ENCODE measurements around the gene BRWD1. TPM values are rescaled to one million over a fixed set of nuclear protein-coding genes. Genes with fewer than 3 reads are reported as not detected.

Gene BRWD1
- total RNA-seq, 1 experiment from 2014 or later = 53.3 TPM

GRCh38 chr21:39332175-39332574 is 18.7 kb upstream of the BRWD1 start (continued):
- TF ChIP-seq ARID4B (CRISPR knock-in tag; IDR thresholded peaks at IDR 0.05; ENCODE audit: borderline replicate concordance) (no peak), NFYB (CRISPR knock-in tag; conservative IDR thresholded peaks at IDR 0.05; ENCODE audit: low read depth) (no peak), NR1H2 (CRISPR knock-in tag; IDR thresholded peaks at IDR 0.05) (no peak), PRDM15 (CRISPR knock-in tag; IDR thresholded peaks at IDR 0.05) (no peak), ZBTB21 (CRISPR knock-in tag; IDR thresholded peaks at IDR 0.05; ENCODE audit: borderline replicate concordance) (no peak), GABPB1 (CRISPR knock-in tag; IDR thresholded peaks at IDR 0.05) (no peak), MAX (CRISPR knock-in tag; IDR thresholded peaks at IDR 0.05) (no peak), NFATC4 (CRISPR knock-in tag; IDR thresholded peaks at IDR 0.05) (no peak)

- TF ChIP-seq ESRRA (CRISPR knock-in tag; IDR thresholded peaks at IDR 0.05; ENCODE audit: borderline replicate concordance) (no peak), CBFB (CRISPR knock-in tag; IDR thresholded peaks at IDR 0.05; ENCODE audit: low read depth) (no peak), SMAD4 (CRISPR knock-in tag; IDR thresholded peaks at IDR 0.05) (no peak), AFF4 (CRISPR knock-in tag; IDR thresholded peaks at IDR 0.05; ENCODE audit: borderline replicate concordance) (no peak)
- H3K36me3 Mint-ChIP-seq = no peaks in the 10 kb centered on the region
- DNase-seq (ENCODE audit: low spot score) (no peak), ATAC-seq (no peak)
- H3K4me3 Mint-ChIP-seq = no peak overlapping the region
- peaks cover 5% of the 10 kb centered on the region for H3K9me3 Mint-ChIP-seq
- ChIA-PET CTCF (no interaction called here), POLR2A (no interaction called here)
- H3K4me1 Mint-ChIP-seq = peaks cover 15% of the 10 kb centered on the region
- no peak overlapping the region for H3K27ac Mint-ChIP-seq
- H3K27me3 Mint-ChIP-seq (ENCODE audit: low read depth) = no peaks in the 10 kb centered on the region; the same call in 1 of the 2 replicates
Observed at GRCh38 chr21:39330001-39330400, 16.6 kb upstream of the BRWD1 start.

All from WTC11 (cell line).